ENCODE measurements around the gene GJA10.

GJA10 gene

DNA sequence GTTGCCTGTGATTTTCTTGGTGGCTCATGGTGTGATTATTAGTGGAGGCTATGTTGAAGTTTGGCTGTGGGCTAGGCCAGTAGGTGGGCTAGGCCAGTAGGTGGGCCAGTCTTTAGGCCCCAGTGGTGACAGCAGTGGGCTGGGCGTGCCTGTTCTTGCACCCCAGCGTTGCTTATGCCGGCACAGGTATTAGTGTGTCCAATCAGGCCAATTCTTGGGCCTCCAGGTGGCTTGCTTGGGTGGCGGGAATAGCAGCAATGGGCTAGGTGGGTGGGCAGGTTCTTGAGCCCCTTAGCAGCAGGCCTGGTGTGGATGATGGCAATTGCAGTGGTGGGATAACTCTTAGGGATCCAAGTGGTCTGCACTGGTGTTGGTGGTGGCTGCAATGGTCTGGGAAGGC is 22.9 kb downstream of the GJA10 start:
- no peak for DNase-seq (ENCODE audit: low read depth in 2 of 2)

DNA sequence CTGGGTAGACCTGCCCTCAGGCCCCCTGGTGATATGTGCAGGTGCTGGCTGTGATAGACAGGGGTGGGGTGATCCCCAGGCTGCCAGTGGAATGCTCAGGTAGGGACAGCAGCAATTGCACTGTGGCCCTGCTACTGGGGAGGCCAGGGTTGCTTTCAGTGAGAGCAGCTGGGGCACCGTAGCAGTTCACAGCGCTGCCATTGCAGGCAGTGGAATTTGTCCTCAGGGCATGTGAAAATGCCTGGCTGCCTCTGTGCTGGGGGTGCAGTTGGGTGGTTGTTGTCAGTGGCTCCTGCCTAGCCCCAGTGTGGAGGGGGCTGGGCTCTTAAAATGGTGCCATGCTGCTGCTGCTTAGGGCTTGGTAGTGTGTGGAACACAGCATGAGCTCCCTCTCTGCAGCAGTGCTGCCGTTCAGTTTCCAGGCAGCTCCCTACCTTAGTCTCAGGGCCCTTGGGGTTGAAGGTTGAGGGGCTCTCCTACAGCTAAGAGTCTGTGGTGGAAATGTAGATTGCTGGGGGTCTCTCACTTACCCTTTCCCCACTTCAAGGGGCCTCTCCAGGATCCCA is 23.6 kb downstream of the GJA10 start:
- DNase-seq (ENCODE audit: low read depth in 2 of 2), result no peak

DNA sequence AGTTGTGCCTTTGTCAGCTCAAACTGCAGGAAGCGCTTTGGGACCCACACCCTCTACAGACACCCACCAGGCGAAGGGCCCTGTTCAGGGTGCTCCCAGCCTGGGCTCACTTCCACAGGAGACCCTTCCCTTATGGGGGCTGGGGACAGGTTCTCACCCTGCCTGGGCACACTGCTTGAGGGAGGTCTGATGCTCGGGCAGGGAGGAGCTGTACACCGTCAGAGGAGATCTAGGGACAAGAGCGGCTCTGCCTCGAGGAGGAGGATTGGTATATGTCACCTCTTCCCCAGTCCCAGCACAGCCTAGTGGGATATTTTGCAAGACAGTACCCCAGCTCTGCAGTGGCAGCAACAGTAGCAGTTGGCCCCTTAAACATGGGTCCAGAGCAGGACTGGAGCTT is 26.9 kb downstream of the GJA10 start:
- DNase-seq (ENCODE audit: low read depth in 2 of 2), result no peak

DNA sequence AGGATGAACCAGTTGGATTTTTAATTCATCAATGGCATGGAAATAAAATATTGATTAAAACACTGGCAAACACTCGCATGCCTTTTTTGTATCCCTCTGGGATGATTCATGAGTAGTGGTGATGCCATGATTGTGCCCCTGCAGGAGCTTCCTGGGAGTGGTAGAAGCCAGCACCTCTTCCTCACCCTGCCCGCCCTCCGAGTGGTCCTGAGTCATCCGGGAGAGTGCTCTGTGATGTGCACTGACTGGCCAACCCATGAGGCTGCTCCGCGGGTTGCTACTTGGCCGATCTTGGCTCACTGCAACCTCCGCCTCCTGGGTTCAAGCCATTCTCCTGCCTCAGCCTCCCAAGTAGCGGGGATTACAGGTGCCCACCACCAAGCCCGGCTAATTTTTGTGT is 27.4 kb downstream of the GJA10 start:
- DNase-seq (ENCODE audit: low read depth in 2 of 2), result no peak

DNA sequence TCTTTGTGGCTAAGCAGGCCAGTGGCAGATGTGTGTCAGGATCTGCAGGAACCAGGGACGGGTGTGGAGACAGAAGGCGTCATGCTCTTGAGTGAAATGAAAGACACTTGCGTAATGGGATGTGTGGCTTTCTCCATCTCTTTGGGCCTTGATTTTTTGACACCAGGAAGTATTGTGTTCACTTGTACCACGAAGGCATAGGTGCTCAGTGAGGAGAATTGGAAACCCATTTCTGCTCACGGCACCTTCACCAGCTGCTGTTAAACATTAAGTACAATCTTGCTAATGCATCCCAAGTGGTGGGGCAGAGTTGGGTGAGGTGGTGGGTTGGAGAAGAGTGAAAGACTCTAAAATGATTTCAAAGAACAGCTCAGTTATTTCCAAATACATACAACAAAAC is 30.0 kb downstream of the GJA10 start:
- no peak for DNase-seq (ENCODE audit: low read depth in 2 of 2)

DNA sequence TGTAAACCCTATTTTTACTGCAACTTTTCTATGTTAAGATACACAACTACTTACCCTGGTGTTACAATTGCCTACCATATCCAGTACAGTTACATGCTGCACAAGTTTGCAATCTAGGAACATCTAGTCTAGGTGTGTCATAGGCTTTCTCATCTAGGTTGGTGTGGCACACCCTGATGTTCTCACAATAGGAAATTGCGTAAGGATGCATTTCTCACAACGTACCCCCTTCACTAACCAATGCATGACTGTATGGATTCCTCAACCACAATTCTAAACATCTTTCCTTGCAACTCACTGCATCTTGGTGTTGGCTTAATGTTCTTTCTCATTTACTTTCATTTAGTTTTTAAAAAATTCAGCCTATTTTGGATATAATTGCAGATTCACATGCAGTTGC is 31.6 kb downstream of the GJA10 start:
- no peak for DNase-seq (ENCODE audit: low read depth in 2 of 2)

DNA sequence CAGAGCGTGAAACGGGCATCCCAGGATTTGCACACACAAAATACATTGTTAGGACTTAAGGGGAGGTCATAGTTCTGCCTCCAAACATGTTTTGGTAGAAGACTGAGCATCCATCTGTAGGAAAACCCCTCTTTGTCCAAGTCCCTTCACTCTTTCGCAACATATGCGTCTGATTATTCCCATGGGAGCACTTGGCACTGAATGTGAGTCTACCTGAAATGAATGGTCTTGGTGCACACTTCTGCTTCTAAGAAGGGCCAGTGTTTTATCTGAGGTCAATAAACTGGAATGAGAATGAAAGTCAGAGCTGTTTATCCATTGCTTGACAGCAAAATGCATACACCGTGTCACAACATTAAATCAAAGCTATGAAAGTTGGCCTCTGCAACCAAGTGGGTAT is 33.0 kb downstream of the GJA10 start:
- DNase-seq (ENCODE audit: low read depth in 2 of 2), result no peak

DNA sequence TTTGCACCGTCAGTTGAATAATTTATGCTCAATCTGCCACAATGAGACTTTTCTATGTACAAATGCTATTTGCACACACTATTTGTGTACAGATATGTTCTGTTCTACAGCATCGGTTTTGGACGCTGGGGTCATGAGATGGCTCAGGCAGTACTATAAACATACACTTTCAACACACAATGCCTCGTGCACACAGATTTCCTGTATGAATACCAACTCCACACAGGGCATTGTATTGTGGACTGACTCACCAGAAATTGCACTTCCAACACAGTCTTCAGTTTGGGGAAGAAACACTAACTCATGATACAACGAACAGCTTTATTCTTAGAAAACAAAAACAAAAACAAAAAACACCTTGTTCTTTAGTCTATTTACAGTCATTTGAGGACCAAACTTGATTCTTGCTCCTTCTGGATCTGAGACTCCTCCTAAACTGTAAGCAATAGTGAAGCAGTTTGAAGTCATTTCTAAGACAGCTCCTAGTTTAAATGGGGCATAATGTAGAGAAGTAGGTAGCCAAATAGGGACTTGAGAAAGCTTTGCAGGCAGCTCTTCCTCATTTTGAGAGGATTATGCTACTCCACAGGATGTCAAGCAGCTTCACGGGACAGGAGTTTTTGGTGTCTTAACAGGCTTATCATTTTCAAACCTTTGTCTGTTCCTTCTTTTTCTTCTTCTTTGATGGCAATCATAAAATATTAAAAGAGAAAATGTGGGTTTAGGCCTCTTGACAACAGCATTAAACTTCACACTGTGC is 33.7 kb downstream of the GJA10 start:
- DNase-seq (ENCODE audit: low read depth in 2 of 2), result no peak

DNA sequence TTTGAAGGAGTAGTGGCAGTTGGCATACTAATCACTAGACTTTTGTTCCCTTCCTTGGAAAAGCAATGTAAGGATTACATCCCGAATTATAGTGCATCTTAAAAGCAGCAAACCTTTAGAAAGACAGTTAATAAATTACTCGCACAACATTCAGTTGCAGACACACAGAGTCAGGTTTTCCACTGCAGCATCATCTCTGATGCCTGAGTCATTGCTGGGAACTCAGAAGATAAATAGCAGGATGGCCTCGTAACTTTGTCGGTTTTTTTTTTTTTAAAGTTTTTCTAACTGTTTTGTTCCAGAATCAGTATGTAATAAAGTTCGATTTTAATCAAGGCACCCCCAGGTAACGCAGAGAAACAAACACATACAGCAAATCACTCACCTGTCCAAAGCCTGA is 34.3 kb downstream of the GJA10 start:
- DNase-seq (ENCODE audit: low read depth in 2 of 2), result peak in 1 of 2 experiments; percentile 8

DNA sequence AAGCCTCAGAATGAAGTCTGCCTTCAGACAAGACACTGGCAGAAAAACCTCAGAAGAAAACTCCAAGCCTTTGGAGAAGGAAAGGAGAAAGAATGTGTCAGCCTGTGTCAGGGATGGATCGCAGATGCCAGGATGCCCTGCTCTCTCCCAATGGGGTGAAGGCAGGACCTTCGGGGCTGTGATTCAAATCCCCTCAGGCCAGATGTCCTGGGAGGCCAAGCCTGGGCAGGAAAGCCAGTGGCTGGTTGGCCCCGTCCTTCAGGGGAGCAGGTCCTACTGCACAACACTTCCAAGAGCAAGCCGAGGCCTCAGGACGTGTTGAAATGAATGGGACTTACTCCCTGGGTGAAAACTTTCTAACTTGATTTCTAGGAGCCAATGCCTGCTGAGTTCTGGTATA is 36.5 kb downstream of the GJA10 start:
- no peak for DNase-seq (ENCODE audit: low read depth in 2 of 2)

DNA sequence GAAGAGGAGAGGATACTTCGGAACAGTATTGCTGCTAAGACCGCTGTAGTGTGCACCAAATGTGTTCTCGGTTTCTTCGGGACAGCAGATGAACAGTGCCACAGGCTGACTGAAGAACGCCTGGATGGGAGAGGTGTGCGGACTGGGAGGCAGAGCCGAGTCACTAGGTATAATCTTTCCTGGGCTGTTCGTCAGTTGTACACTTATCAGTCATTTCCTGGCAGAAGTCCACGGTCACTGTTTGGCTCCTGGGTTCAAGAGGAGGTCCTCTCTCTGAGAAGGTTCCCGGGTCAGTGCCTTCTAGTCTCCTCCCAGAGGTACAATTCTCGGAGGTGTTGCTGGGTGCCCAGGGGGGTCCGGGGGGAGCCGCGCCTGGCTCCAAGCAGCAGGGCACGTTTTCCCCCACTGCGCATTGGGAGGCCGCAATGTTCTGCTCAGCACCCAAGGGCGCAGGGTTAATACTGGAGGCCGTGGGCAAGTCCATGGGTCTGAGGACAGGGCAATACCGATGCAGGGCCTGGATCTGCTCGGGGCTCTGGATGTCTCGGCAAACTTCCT is 38.1 kb downstream of the GJA10 start:
- DNase-seq (ENCODE audit: low read depth in 2 of 2), result no peak

DNA sequence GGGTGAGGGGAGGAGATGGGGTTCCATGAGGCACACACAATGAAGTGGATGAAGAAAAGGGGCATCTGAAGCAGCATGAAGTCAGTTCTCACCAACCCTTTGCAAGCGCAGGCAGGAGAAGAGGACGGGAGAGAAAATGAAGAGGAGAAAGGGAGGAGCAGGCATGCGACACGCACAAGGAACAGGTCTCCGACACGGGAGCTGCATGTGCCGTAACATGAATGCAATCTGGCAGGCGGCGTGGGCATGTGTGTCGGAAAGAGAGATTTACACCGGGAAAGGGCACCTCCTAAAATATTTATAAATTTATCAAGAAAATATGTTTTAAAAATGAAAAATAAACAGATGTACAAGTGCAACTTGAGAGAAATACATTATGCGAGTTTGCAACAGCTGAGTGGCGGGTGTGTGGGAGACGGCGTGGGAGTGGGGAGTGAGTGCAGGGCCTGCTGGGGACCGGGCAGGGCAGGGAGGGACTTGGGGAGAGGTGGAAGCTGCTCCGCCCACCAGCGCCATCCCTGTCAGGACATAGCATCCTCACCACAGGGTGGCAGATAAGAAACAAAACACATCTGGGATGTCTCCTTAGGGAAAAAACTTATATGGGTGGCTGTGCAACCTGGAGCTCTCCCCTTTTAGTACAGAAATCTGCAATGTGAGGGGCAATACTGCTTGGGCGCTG is 40.6 kb downstream of the GJA10 start:
- no peak for DNase-seq (ENCODE audit: low read depth in 2 of 2)

DNA sequence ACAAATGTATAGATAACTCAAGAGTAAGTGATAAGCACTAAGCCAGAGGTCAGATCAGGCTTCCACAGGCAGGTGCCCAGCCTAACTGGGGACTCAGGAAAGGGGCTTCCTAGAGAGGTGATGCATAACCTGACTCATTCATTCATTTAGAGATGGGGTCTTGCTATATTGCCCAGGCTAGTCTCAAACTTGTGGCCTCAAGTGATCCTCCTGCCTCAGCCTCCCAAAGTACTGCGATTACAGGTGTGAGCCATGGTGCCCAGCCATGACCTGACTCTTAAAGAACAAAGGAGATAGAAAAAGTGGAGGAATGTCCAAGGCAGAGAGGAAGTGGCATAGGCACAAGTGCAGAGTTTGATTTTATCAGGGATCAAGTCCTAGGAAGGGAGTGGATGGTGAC is 41.9 kb downstream of the GJA10 start:
- no peak for DNase-seq (ENCODE audit: low read depth in 2 of 2)

DNA sequence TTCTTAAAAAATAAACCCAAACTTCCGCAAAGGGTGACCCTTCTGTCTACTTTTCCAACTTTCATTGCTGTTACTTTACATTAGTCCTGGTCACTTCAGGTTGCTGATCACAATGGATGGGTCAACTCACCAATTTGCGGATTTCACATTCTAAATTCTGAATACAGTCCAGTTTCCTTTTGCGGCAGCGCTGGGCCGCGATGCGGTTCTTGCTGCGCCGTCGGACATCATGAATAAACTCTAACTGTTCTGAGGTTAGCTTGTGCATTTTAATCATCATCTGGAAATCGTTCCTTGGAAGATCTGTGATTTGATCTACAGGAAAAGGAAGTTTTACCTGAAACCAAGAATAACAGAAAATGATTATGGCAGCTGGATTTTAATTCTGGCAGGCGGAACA is 43.7 kb downstream of the GJA10 start:
- no peak for DNase-seq (ENCODE audit: low read depth in 2 of 2)

DNA sequence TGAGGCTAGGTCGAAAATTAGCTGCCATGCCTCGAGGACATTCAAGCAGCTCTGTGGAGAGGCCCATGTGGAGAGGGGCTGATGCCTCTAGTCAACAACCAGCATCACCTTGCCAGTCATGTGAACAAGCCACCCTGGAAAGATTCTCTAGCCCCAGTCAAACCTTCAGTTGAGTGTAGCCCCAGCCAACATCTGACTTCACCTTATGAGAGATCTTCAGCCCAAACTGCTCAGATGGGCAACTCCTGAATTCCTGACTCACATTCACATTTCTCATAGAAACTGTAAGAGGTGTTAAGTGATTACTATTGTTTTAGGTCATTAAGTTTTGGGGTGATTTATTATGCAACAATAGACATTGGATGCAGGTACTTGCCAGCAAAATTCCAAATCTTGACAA is 44.9 kb downstream of the GJA10 start:
- DNase-seq (ENCODE audit: low read depth in 2 of 2), result no peak

DNA sequence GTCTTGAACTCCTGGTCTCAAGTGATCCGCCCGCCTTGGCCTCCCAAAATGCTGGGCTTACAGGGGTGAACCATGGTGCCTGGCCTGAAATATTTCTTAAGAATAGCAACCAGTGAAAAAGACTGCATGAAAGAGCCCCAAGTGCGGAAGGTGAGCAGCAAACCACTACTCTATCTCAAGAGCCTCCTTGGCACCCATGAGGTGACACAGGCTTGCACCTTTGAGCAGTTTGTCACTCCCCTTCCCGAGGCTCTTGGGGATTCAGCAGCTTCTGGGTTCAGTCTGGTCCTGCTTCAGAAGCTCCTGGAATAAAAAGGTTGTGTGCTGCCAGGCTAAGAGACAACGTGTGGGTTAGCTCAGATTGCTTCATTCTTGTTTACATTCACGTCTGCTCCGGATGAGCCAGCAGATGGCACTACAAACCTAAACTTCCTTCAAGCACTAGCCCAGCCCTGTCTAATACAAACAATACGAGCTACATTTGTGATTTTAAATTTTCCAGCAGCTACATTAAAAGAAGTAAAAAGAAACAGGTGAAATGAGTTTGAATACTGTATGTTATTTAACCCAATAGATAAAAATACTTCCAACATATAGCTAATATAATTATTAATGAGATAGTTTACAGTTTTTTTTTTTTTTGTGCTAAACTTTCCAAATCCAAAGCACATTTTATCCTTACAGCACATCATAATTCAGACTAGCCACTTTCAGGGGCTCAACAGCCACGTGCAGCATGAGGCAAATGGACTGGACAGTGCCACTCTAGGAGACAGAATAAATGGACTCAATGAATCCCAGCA is 46.2 kb downstream of the GJA10 start:
- peak; percentile 53 to 57 for DNase-seq (ENCODE audit: low read depth in 2 of 2)

DNA sequence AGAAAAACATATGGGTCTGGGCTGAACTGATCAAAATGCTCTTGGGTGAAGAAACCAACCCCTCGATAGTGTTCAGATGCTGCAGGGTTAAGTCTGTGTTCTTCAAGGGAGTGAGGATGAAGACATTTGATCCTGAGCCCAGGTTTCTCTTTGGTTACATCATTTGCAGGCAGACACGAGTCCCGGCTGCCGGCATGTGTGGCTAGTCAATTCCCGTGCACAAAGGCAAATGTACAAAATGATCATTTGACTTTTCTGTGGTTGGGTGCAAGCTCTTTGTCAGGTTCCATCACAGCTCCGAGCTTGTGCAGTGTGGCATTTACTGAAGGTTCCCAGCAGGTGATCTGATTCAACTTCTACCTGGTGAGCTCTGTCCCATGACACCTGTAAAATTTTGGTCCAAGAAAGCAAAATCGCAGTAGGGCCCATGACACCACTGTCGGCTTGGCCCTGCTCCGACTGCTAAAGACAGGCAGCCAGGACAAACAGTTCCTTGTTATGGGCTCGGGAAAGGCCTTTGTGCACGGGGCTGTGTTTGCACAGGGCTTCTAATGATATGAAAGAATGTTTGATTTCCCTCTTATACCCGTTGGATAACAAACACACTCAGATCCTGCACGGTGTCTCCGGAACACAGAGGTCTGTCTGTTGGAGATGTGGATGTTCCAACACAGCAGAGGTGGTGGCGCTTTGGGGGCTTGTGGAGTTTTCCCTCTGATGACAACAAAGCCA is 46.9 kb downstream of the GJA10 start:
- DNase-seq (ENCODE audit: low read depth in 2 of 2), result no peak

DNA sequence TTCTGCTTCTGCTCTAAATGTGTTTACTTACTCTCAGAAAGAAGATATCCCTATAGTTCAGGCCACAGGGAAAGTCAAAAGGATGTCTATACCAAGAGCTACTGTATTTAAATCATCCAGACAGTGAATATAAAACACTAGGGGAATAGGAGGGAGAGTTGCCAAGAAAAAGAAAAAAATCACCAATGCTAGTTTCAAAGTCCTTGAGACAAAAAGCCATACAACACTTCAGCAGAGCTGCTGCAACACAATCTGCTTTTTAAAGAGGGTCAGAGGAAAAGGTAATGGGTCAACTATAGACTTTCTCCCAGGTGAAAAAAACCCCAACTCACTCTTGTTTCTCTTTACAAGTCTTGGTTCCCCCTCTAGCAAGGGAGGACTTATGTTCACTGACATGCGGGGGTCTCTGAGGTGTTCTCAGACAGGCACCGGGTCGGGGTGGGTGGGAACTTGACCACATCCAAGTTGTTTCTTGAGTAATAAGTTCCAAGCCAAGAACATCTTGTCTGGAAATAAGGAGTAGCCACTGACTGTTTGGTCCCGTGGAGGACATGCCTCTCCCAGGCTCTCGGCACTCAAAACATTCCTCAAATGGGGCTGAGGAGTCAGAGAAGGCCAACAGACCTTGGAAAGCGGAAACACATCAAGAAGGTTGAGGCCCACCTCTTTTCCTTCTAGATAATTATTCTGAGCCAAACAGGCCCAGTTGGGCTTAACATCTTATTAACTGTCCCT is 47.7 kb downstream of the GJA10 start:
- DNase-seq (ENCODE audit: low read depth in 2 of 2), result no peak

DNA sequence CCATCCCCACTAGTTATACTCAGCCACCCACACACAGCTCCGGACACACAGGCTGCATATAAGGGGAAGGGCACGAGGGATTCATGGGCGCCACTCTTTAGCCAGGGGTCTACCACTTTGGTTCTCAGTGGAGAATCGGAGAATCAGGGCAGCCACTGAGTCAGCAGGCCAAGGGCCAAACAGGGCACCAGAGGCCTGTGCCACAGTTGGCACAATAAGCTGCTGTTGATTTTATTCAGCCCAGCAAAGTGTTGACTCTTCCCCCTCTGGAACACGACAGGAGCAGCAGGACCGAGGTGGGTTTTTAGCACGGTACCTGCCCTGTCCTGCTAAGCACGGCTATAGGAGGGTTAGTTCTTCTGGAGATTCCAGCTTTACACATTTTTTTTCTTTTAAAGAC is 48.3 kb downstream of the GJA10 start:
- DNase-seq (ENCODE audit: low read depth in 2 of 2), result no peak

DNA sequence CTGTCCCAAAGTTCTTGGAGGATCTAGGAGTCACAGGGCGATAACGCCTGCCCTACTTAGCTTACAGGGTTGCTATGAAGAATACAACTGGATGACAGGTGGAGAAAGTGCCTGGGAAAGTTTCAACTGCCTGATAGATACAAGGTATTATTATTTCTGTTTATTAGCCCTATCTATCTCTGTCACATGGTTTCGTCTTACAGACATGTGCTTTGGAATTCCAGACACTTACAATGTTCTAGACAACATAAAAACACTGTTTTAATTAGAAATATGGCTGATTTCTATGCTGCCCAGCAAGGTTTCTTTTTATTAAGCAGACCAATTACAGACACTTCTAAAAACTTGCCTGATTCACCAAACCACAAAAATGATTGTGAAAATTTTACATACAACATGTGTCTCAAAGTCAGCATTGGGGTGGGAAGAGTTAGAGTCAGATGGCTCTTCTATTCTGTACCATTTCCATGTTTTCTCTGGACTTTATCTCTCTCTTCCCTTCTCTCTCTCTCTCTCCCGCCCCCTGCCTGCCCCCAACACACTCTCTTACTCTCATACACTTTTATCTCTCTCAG is 50.0 kb downstream of the GJA10 start:
- peak in 1 of 2 experiments; percentile 13 for DNase-seq (ENCODE audit: low read depth in 2 of 2)
